SH-SY5Y (cell line): Measurements from ENCODE around the gene REPIN1.

ENCODE experiments used
- GATA2 ChIP-seq: IDR thresholded peaks from 2 replicates; pipeline ENCODE4 v1.6.1; 2011; ENCODE audit warnings: mild to moderate bottlenecking, low read depth, low read length
- GATA3 ChIP-seq: IDR thresholded peaks from 2 replicates; pipeline ENCODE4 v1.6.1; 2011; ENCODE audit warnings: low read depth, mild to moderate bottlenecking, low read length, moderate library complexity

The REPIN1 gene

DNA sequence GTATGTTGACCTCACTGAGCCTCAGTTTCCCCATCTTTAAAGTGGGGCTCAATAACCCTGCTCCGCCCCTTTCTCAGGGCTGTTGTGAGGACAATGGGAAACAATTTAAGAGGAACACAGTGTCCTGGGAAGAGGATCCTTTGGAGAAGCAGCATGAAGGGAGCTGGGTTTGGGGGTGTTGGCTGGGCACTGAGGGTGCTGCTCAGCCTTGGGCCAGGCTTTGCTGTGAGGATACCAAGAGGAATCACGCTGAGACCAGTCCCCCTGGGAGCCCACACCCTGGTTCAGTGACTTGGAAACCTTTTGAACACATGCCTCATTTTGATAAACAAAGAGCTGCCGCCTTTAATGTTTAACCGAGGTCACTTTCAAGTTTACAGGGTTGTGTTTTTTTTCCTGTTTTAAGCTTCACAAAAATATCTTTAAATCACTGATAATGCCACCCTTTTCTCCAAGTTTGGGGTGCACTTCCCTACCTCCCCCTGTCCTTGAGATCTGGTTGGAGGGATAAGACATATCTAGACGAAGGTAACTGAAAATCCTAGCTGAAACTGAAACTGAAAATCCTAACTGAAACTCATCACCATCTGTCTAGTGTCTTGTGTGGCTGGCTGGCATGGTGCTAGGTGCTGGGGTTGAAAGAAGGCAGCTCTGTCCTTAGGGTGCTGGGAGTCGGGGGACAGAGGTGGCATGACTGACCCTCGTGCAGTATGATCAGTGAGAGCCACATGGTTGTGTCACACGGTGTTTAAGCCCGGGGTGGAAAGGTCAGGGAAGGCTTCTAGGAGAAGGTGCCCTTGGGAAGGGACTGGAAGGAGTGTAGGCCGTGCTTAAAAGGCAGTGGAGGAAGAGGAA is 38.2 kb downstream of the REPIN1 start:
- no peak for TF ChIP-seq GATA2
- TF ChIP-seq GATA3, result no peak

DNA sequence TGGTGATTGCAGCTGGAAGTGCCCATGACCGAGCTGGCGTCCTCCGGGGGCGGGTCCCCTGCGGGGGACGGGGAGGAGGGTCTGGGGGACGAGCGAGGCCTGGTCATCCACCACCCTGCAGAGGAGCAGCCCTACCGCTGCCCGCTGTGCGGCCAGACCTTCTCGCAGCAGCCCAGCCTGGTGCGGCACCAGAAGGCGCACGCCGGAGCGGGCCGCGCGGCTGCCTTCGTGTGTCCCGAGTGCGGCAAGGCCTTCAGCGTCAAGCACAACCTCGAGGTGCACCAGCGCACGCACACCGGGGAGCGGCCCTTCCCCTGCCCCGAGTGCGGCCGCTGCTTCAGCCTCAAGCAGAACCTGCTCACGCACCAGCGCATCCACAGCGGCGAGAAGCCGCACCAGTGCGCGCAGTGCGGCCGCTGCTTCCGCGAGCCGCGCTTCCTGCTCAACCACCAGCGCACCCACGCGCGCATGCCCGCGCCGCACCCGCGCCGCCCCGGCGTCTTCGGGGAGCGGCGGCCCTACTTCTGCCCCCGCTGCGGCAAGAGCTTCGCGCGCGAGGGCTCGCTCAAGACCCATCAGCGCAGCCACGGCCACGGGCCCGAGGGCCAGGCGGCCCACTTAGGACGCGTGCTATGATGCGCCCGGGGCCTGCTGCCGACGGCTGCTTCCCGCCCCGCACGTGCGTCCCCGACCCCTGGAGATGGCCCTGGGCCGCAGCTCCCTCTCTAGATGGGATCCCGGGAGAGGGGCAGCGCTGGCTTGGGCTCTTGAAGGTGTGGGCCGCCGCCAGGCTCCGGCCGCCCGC is 39.2 kb downstream of the REPIN1 start:
- TF ChIP-seq GATA2 (no peak), GATA3 (no peak)

- TF ChIP-seq GATA2 (no peak), GATA3 (no peak)
These were observed 40.0 kb downstream of the REPIN1 start for GRCh38 chr7:150408393-150409299.

DNA sequence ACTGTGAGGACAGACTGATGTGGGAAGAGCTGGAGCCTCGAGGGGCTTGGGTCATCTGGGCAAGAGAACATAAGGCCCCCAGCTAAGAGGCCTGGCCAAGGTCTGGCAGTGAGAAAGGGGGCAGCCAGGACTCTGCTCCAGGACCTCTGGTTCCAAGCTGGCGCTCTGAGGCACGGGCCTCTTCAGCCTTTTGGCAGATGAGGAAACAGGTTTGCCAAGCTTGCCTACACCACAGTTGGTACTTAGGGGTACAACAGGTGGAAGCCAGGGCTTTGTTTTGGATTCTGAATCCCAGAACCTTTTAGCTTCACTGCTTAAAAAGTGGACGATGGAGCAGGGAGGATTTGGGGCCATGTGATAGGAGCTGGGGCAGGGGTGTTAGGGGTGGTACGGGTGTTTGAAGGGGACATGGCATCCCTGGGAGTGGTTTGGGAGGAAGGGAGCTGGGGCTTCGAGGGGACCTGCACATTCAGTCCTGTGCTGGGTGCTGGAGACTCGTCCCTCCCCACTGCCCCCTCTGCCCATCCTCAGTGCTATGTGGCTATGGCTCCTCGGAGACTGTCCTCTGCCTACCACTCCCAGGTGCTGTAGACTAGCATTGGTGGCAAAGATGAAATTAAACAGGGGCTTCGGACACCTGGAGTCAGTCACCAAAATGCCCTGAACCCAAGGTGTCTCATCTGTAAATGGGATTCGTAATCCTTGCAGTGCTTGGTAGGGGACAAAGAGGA is 40.8 kb downstream of the REPIN1 start:
- no peak for TF ChIP-seq GATA2
- no peak for TF ChIP-seq GATA3

DNA sequence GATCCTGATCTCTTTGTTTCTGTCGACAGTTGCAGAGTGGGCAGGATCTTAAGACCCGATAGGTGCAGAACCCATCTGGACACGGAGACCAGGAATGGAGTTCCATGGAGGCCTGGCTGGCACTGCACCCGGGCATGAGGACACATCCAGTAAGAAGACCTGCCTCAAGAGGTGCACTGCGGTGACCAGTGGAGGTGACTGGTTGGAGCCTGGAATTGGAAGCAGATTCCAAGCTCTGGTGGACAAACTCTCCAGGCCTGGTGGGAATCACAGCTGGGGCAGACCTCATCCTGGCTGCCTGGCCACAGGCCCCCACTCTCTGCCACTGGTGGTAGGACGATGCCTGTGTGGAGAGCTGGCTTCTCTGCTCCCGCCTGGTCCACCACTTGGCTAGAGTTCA is 41.5 kb downstream of the REPIN1 start:
- TF ChIP-seq GATA2 (no peak), GATA3 (no peak)

DNA sequence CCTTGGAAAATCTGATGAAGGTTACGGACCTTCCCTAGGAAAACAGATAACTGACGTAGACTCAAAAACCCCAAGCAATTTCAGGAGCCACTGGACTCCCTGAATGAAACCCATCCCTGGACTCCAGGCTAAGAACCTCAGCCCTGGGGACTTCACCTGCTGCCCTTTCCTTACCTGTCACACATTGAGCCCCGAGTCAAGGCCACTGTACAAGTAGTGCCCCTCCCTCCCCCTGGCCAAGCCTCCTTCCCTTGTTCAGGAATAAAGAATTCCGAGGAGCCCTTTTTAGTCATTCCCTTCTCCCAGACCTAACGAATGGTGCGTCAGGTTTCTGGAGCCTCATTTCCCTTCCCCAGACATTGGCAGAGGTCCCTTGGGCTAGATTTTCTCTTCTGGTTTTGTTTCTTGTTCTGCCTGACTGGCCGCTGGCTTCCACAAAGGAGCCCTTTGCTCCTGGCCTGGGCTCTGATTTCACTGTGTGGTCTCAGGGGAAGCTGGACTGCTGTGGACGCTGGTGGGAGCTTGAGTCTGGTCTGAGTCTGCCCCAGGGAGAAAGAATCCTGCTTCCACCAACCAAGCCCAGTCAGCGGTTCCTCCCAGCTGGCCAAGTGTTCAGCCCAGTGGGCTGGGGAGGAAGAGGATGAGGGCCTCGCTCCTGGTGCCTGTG is 42.2 kb downstream of the REPIN1 start:
- TF ChIP-seq GATA3 (no peak), GATA2 (no peak)

GRCh38 chr7:150411606-150412005 is 43.0 kb downstream of the REPIN1 start:
- TF ChIP-seq GATA2, result no peak

GRCh38 chr7:150412016-150412415 is 43.4 kb downstream of the REPIN1 start:
- TF ChIP-seq GATA2, result no peak
- no peak for TF ChIP-seq GATA3

DNA sequence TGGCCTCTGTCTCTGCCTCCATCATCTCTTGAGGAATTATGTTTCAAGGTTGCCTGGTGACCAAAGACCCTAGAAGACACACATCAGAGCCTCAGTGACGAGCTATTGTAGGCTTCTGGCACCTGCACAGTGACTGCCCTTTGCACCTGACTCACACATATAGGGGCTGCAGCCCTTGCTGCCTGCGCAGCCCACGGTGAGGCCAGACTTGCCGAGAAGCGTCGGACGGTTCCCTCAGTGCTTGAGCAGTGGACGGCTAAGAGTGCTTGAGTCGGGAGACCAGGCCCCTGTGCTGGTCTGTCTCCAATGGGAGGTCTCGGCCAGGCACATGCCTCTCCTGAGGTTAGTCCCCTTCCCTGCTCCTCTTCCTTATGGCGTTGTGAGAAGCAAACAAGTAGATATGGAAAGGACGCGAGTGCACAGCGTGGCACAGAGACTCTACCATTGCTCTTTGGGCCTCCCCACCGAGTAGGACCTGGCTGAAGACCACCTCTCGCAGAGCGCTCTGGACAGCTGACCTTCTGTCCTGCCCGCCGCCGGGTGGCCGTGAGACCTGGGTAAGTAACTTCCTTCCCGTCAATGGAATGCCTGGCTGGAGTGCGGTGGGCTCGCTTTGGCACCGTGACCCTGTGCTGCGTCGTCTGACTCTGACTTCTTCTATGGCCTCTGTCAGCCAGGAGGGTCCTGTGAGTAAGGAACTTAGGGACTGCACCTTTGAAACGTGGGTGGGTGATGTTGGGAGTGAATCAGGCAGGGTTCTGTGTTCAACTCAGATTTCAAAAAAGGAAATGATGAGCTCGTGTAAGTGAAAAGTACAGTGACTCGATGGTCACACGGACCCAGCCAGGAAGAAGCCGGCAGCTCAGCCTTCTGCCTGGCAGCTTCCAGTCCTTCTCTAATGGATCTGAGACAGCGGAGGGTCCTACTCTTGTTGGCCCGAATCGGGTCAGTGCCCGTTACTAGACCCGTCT is 44.2 kb downstream of the REPIN1 start:
- TF ChIP-seq GATA2 (no peak), GATA3 (no peak)

DNA sequence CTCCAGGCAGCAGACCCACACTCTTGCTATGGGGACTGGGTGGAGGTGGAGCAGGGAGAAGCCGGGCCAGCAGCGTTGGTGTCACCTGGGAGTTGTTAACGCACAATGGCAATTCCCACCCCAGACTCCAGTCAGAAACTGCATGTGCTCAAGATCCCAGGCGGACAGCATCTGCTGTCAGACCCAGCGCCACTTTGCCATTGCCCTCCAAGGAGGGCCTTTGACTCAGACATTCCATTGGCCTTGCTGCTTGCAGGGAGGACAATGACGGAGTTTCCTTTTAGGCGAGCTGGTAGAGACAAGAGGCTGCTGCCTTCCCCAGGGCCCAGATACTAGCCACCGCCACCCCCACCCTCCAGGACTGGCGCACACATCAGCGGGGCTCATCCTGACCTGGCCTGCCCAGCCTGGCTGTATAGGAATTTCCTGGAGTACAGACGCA is 45.0 kb downstream of the REPIN1 start:
- TF ChIP-seq GATA3 (no peak), GATA2 (no peak)

GRCh38 chr7:150415161-150416153 is 46.8 kb downstream of the REPIN1 start:
- TF ChIP-seq GATA3 (no peak), GATA2 (no peak)
